Ectodermal cell (in vitro differentiated cells): ENCODE data around the gene RPTOR.

Source experiments
- H3K27ac ChIP-seq: 2 replicates; pipeline ENCODE4 v1.7.0; 2013; ENCODE audit warnings: mild to moderate bottlenecking, low read depth, low read length; ENCODE audit not compliant: insufficient read depth, poor library complexity, severe bottlenecking
- H3K27me3 ChIP-seq: 2 replicates; pipeline ENCODE4 v1.7.0; 2013; ENCODE audit warnings: mild to moderate bottlenecking, low read length; ENCODE audit not compliant: insufficient read depth, control insufficient read depth, poor library complexity, severe bottlenecking
- H3K36me3 ChIP-seq: one replicate; pipeline ENCODE4 v1.7.0; 2013; ENCODE audit warnings: low read length; ENCODE audit not compliant: control insufficient read depth, insufficient read depth
- H3K4me1 ChIP-seq: one replicate; pipeline ENCODE4 v1.7.0; 2013; ENCODE audit warnings: low read length; ENCODE audit not compliant: control insufficient read depth, insufficient read depth
- H3K4me3 ChIP-seq: 2 replicates; pipeline ENCODE4 v1.7.0; 2013; ENCODE audit warnings: low read depth, low read length, control low read depth; ENCODE audit not compliant: insufficient read depth
- H3K9me3 ChIP-seq: 2 replicates; pipeline ENCODE4 v1.7.0; 2013; ENCODE audit warnings: mild to moderate bottlenecking, low read length, moderate library complexity; ENCODE audit not compliant: control insufficient read depth
- WGBS, 2 experiments: methylation state at CpG; one replicate each; pipeline ENCODE4 v1.1.7; 2013; ENCODE audit warnings: missing lambda C conversion rate in 2 of 2; 5-methylcytosine and 5-hydroxymethylcytosine counted together

RPTOR gene

GRCh38 chr17:80937462-80938381, 393.1 kb downstream of the RPTOR start:
- Histone ChIP-seq H3K27me3 (peaks cover 22% of the 10 kb centered on the region), H3K36me3 (no peaks in the 10 kb centered on the region), H3K27ac (peak overlapping the region; percentile 17), H3K9me3 (no peaks in the 10 kb centered on the region), H3K4me1 (peaks cover 20% of the 10 kb centered on the region), H3K4me3 (no peak overlapping the region)
- 81 to 82% methylated on average over 28 of the region's 28 CpGs for WGBS, 2 experiments

GRCh38 chr17:80938556-80938955, 393.9 kb downstream of the RPTOR start:
- peaks cover 20% of the 10 kb centered on the region for H3K4me1 ChIP-seq
- H3K36me3 ChIP-seq, result no peaks in the 10 kb centered on the region
- WGBS, 2 experiments, result 89 to 90% methylated on average over 12 of the region's 12 CpGs
- no peak overlapping the region for H3K4me3 ChIP-seq
- peaks cover 15% of the 10 kb centered on the region for H3K27me3 ChIP-seq
- H3K9me3 ChIP-seq, result no peaks in the 10 kb centered on the region
- no peak overlapping the region for H3K27ac ChIP-seq

- H3K27ac ChIP-seq, result no peak overlapping the region
- 95% methylated on average over 27 of the region's 27 CpGs for WGBS, 2 experiments
- H3K36me3 ChIP-seq, result no peaks in the 10 kb centered on the region
- H3K9me3 ChIP-seq, result no peaks in the 10 kb centered on the region
- no peak overlapping the region for H3K4me3 ChIP-seq
- peaks cover 20% of the 10 kb centered on the region for H3K4me1 ChIP-seq
- peaks cover 11% of the 10 kb centered on the region for H3K27me3 ChIP-seq
Observed at GRCh38 chr17:80939151-80940145, 394.8 kb downstream of the RPTOR start.

- Histone ChIP-seq H3K36me3 (no peaks in the 10 kb centered on the region), H3K4me1 (peaks cover 20% of the 10 kb centered on the region)
Observed at GRCh38 chr17:80940171-80941123, 395.8 kb downstream of the RPTOR start.

GRCh38 chr17:80941171-80941570, 396.5 kb downstream of the RPTOR start:
- Histone ChIP-seq H3K36me3 (no peaks in the 10 kb centered on the region), H3K27ac (no peak overlapping the region), H3K9me3 (no peaks in the 10 kb centered on the region), H3K27me3 (peaks cover 2% of the 10 kb centered on the region), H3K4me3 (no peak overlapping the region), H3K4me1 (peaks cover 20% of the 10 kb centered on the region)
- 91 to 93% methylated on average over 12 of the region's 12 CpGs for WGBS, 2 experiments

More at GRCh38 chr17:80940171-80941123, 395.8 kb downstream of the RPTOR start:
- no peak overlapping the region for H3K4me3 ChIP-seq
- peaks cover 10% of the 10 kb centered on the region for H3K27me3 ChIP-seq
- WGBS, 2 experiments, result 95 to 96% methylated on average over 38 of the region's 38 CpGs
- H3K9me3 ChIP-seq, result no peaks in the 10 kb centered on the region
- H3K27ac ChIP-seq, result no peak overlapping the region

- Histone ChIP-seq H3K4me1 (peaks cover 17% of the 10 kb centered on the region), H3K27ac (no peak overlapping the region), H3K36me3 (no peaks in the 10 kb centered on the region), H3K4me3 (no peak overlapping the region), H3K27me3 (no peaks in the 10 kb centered on the region), H3K9me3 (no peaks in the 10 kb centered on the region)
- 95 to 96% methylated on average over 33 of the region's 33 CpGs for WGBS, 2 experiments
Observed at GRCh38 chr17:80941743-80942422, 397.2 kb downstream of the RPTOR start.

GRCh38 chr17:80942423-80943345, 398.0 kb downstream of the RPTOR start:
- peaks cover 9% of the 10 kb centered on the region for H3K4me1 ChIP-seq
- H3K36me3 ChIP-seq, result no peaks in the 10 kb centered on the region
- WGBS, 2 experiments, result 95 to 96% methylated on average over 38 of the region's 38 CpGs
- no peaks in the 10 kb centered on the region for H3K27me3 ChIP-seq
- H3K4me3 ChIP-seq, result no peak overlapping the region
- H3K27ac ChIP-seq, result no peak overlapping the region
- H3K9me3 ChIP-seq, result no peaks in the 10 kb centered on the region

- H3K4me1 ChIP-seq, result peaks cover under 1% of the 10 kb centered on the region
- H3K4me3 ChIP-seq, result no peak overlapping the region
- WGBS, 2 experiments, result 94% methylated on average over 17 of the region's 17 CpGs
- H3K9me3 ChIP-seq, result no peaks in the 10 kb centered on the region
- H3K27me3 ChIP-seq, result no peaks in the 10 kb centered on the region
- H3K27ac ChIP-seq, result no peak overlapping the region
- H3K36me3 ChIP-seq, result no peaks in the 10 kb centered on the region
Observed at GRCh38 chr17:80943346-80944145, 398.9 kb downstream of the RPTOR start.
